ENCODE results near the gene CHP1. TPM values are rescaled to one million over a fixed set of nuclear protein-coding genes. Genes with fewer than 3 reads are reported as not detected.
A peak's percentile ranks its signal among the peaks of the same experiment; 100 is the strongest.
"Not testable (repeated sequence)": the region's sequence is repeated elsewhere in the genome, so short reads cannot be mapped to it uniquely, and the experiment has no call there.

The CHP1 gene
- total and polyA plus RNA-seq, 10 donors, result 12.7 to 127 (median 56.5) TPM

GRCh38 chr15:41230345-41230649 is 771 bp upstream of the CHP1 start:
- WGBS, 5 donors, result 35 to 47% (median 39%) methylated on average over 10 of the region's 10 CpGs
- no peak for TF ChIP-seq POLR2A (IDR thresholded peaks at IDR 0.05)
- TF ChIP-seq, protein P1, sequence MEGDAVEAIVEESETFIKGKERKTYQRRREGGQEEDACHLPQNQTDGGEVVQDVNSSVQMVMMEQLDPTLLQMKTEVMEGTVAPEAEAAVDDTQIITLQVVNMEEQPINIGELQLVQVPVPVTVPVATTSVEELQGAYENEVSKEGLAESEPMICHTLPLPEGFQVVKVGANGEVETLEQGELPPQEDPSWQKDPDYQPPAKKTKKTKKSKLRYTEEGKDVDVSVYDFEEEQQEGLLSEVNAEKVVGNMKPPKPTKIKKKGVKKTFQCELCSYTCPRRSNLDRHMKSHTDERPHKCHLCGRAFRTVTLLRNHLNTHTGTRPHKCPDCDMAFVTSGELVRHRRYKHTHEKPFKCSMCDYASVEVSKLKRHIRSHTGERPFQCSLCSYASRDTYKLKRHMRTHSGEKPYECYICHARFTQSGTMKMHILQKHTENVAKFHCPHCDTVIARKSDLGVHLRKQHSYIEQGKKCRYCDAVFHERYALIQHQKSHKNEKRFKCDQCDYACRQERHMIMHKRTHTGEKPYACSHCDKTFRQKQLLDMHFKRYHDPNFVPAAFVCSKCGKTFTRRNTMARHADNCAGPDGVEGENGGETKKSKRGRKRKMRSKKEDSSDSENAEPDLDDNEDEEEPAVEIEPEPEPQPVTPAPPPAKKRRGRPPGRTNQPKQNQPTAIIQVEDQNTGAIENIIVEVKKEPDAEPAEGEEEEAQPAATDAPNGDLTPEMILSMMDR (IDR thresholded peaks at IDR 0.05 in 8 of 11, conservative IDR thresholded peaks at IDR 0.05 in 3 of 11), result no peak
- TF ChIP-seq POLR2AphosphoS5 (IDR thresholded peaks at IDR 0.05), result no peak
- no peaks in the 10 kb centered on the region for H3K9me3 ChIP-seq
- H3K36me3 ChIP-seq, result no peaks in the 10 kb centered on the region
- H3K4me3 ChIP-seq, result peak overlapping the region; percentile 54 to 86 (median 76)
- H3K4me1 ChIP-seq, result peaks cover 10 to 45% (median 26%) of the 10 kb centered on the region in 6 donors
- H3K27ac ChIP-seq, result peak overlapping the region in 7 of 8 donors; percentile 84 to 93 (median 91)
- H3K27me3 ChIP-seq (replicated peaks in 1 of 7), result peaks cover 0 to 4% (median 0%) of the 10 kb centered on the region in 7 donors
- intact Hi-C loops (cut with DNase I; ENCODE audit: low total_unique reads), result no loop called here
- no peak for DNase-seq

GRCh38 chr15:41231422-41232226 is 556 bp downstream of the CHP1 start:
- WGBS, 5 donors, result 7 to 10% (median 7%) methylated on average over 26 to 28 of the region's 28 CpGs
- DNase-seq, result no peak
- Histone ChIP-seq H3K4me1 (peaks cover 10 to 45% (median 26%) of the 10 kb centered on the region in 6 donors), H3K27ac (peak overlapping the region; percentile 67 to 93 (median 90)), H3K4me3 (peak overlapping the region; percentile 54 to 86 (median 76)), H3K27me3 (replicated peaks in 1 of 7) (no peaks in the 10 kb centered on the region), H3K9me3 (no peaks in the 10 kb centered on the region), H3K36me3 (no peaks in the 10 kb centered on the region)
- intact Hi-C loops (cut with DNase I; ENCODE audit: low total_unique reads), result no loop called here
- TF ChIP-seq POLR2A (IDR thresholded peaks at IDR 0.05) (no peak), POLR2AphosphoS5 (IDR thresholded peaks at IDR 0.05) (no peak)
- TF ChIP-seq, protein P1 (IDR thresholded peaks at IDR 0.05 in 8 of 11, conservative IDR thresholded peaks at IDR 0.05 in 3 of 11), result no peak

DNA sequence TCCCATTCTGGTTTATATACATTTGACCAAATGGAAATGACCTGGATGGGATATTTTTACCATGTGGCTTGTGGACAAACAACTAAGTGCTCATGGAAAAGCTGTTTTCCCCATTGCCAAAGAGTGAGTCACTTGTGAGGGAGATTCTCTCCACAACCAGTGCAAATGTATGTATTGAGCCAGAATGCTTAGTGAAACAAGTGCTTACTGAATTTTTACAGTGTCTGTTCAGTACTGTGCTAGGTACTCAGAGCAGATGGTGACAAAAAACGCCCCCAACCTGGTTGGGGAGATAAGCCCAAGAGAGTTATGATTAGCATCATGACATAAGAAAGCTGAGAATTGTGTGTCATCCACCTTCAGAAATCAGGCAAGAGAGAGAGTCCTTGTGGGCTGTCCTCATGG is 2.3 kb downstream of the CHP1 start:
- intact Hi-C loops (cut with DNase I; ENCODE audit: low total_unique reads), result no loop called here
- Histone ChIP-seq H3K9me3 (no peaks in the 10 kb centered on the region), H3K4me1 (peaks cover 10 to 56% (median 26%) of the 10 kb centered on the region in 6 donors), H3K27ac (no peak overlapping the region), H3K27me3 (replicated peaks in 1 of 7) (no peaks in the 10 kb centered on the region), H3K4me3 (no peak overlapping the region), H3K36me3 (peaks cover 0 to 7% (median 0%) of the 10 kb centered on the region in 6 donors)
- WGBS, 5 donors, result 79 to 97% (median 88%) methylated on average over 1 of the region's 1 CpG
- TF ChIP-seq, protein P1 (IDR thresholded peaks at IDR 0.05 in 8 of 11, conservative IDR thresholded peaks at IDR 0.05 in 3 of 11), result no peak
- TF ChIP-seq POLR2A (IDR thresholded peaks at IDR 0.05), result no peak
- no peak for TF ChIP-seq POLR2AphosphoS5 (IDR thresholded peaks at IDR 0.05)
- DNase-seq, result no peak

- H3K4me3 ChIP-seq; intact Hi-C loops (cut with DNase I; ENCODE audit: low total_unique reads); H3K36me3 ChIP-seq; H3K27ac ChIP-seq; H3K27me3 ChIP-seq (replicated peaks in 1 of 7); H3K9me3 ChIP-seq; DNase-seq: not testable (repeated sequence)
- 96 to 99% (median 97%) methylated on average over 5 of the region's 5 CpGs for WGBS, 5 donors
- peaks cover 10 to 54% (median 24%) of the 10 kb centered on the region in 6 donors for H3K4me1 ChIP-seq
These were observed 4.2 kb downstream of the CHP1 start for GRCh38 chr15:41235228-41235627.
